ENCODE data around the gene CD207. TPM values are rescaled to one million over a fixed set of nuclear protein-coding genes. Genes with fewer than 3 reads are reported as not detected.

The CD207 gene
- total RNA-seq, 4 donors from 2014 or later = not detected

DNA sequence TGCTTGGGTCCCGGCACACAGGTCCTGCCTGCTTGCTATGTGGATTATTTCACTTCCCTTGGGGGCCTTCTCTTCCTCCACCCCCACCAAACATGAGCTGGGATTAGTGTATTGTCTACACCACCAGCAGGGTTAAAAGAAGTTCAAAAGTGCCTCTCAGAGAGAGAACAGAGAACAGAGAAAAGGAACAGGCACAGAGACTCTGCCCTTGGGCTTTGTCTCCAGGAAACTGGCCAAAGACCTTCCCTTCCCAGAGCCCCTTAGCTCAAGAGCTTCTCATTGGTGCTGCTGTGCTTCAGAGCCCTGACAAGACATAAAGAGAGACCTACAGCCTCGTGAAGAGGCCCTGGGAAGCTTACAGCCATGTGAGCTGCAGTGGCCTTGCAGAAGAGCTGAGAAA, 38.1 kb downstream of the CD207 start:
- Histone ChIP-seq H3K27ac (no peak overlapping the region), H3K4me1 (no peaks in the 10 kb centered on the region), H3K27me3 (peaks cover 0 to 8% (median 0%) of the 10 kb centered on the region in 3 donors), H3K36me3 (no peaks in the 10 kb centered on the region), H3K9me3 (no peaks in the 10 kb centered on the region), H3K4me3 (no peak overlapping the region)
- no peak for TF ChIP-seq CTCF (IDR thresholded peaks at IDR 0.05 in 4 of 5, conservative IDR thresholded peaks at IDR 0.05 in 1 of 5)
- no peak for TF ChIP-seq POLR2A (IDR thresholded peaks at IDR 0.05)
- DNase-seq (no peak), ATAC-seq (no peak)
- in situ Hi-C loops (cut with MboI; ENCODE audit: low sequenced_read_pairs in 4 of 4) (loop anchor here in 1 of 4 donors (25.0 kb wide), 1 partner anchor 140 kb away; the partner anchor contains the start of gene ATP6V1B1), intact Hi-C loops (cut with DNase I; ENCODE audit: low total_unique reads) (no loop called here)

DNA sequence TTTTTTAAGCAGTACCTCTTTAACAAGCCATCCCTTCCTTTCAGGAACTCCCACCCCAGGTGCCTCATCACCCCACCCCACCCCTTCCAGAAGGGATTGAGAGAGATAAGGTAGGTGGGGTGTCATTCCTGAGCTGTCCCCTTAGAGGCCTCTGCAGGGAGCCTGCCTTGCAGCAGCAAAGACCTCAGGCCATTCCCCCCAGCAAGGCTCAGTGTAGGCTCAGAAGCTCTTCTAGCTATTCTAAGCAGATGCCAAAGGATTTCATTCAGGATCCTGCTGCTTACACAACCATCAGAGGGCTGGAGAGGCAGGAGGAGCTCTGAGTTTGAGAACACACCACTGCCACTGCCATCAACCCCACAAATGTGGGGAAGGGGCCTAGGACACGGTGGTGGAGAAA, 39.4 kb downstream of the CD207 start:
- DNase-seq = no peak
- Histone ChIP-seq H3K4me1 (no peaks in the 10 kb centered on the region), H3K4me3 (no peak overlapping the region), H3K36me3 (no peaks in the 10 kb centered on the region), H3K9me3 (no peaks in the 10 kb centered on the region), H3K27me3 (peaks cover 5 to 17% (median 10%) of the 10 kb centered on the region in 3 donors), H3K27ac (no peak overlapping the region)
- ATAC-seq = no peak
- in situ Hi-C loops (cut with MboI; ENCODE audit: low sequenced_read_pairs in 4 of 4) = loop anchor here in 1 of 4 donors (25.0 kb wide), 1 partner anchor 141 kb away; the partner anchor contains the start of gene ATP6V1B1
- TF ChIP-seq POLR2A (IDR thresholded peaks at IDR 0.05) = no peak
- intact Hi-C loops (cut with DNase I; ENCODE audit: low total_unique reads) = no loop called here

DNA sequence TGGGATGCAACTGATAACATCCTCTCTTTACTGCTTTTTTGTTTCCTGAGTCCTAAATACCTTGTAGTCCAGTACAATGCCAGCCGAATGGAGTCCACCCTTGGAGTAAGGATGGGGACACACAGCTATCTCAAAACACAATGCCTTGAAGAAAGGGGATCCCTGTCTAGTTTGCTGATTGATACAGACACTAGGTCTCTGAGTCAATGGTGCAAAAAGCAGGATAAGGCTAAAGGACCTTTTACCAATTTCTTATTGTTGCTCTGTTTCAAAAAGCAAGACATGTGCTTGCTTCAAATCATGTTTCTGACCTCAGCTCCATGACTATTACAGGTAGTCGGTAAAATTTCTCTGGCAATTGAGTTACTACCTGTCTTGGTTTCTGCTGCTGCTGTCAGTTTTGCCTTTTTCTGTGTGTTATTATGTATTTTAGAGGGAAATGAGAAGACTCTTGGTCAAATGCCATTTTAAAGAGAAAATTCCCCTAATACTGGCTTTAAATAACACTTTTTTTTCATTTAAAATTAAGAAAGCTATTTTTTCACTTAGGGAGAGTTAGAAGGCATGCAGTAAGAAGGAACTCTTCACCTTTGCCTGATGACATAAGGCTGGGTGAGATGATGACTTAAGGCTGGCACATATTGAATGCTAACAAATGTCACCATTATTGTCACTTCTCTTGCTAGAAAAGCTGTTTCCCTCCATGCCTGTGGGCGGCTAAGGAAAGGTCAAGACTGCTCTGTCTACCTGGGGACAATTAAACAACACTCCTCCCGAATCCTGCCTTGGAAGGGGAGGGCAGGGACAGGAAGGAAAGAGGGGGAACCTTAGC, 40.2 kb downstream of the CD207 start:
- H3K36me3 ChIP-seq = no peaks in the 10 kb centered on the region
- DNase-seq (no peak), ATAC-seq (no peak)
- intact Hi-C loops (cut with DNase I; ENCODE audit: low total_unique reads) (no loop called here), in situ Hi-C loops (cut with MboI; ENCODE audit: low sequenced_read_pairs in 4 of 4) (loop anchor here in 1 of 4 donors (25.0 kb wide), 1 partner anchor 142 kb away; the partner anchor contains the start of gene ATP6V1B1)
- no peaks in the 10 kb centered on the region for H3K9me3 ChIP-seq
- no peak for TF ChIP-seq POLR2A (IDR thresholded peaks at IDR 0.05)
- TF ChIP-seq CTCF (IDR thresholded peaks at IDR 0.05 in 4 of 5, conservative IDR thresholded peaks at IDR 0.05 in 1 of 5) = no peak
- H3K27me3 ChIP-seq = peaks cover 14 to 26% (median 19%) of the 10 kb centered on the region in 3 donors
- H3K27ac ChIP-seq = no peak overlapping the region
- H3K4me1 ChIP-seq = peaks cover 0 to 1% of the 10 kb centered on the region in 2 donors
- no peak overlapping the region for H3K4me3 ChIP-seq

- no peak for TF ChIP-seq CTCF (IDR thresholded peaks at IDR 0.05 in 4 of 5, conservative IDR thresholded peaks at IDR 0.05 in 1 of 5)
- no peak for TF ChIP-seq POLR2A (IDR thresholded peaks at IDR 0.05)
- Histone ChIP-seq H3K27ac (no peak overlapping the region), H3K27me3 (peaks cover 29 to 45% (median 29%) of the 10 kb centered on the region in 3 donors), H3K4me1 (peaks cover 5 to 6% of the 10 kb centered on the region in 2 donors), H3K9me3 (no peaks in the 10 kb centered on the region), H3K4me3 (no peak overlapping the region), H3K36me3 (no peaks in the 10 kb centered on the region)
- ATAC-seq = no peak
- in situ Hi-C loops (cut with MboI; ENCODE audit: low sequenced_read_pairs in 4 of 4) (loop anchor here in 1 of 4 donors (25.0 kb wide), 1 partner anchor 144 kb away; the partner anchor contains the start of gene ATP6V1B1), intact Hi-C loops (cut with DNase I; ENCODE audit: low total_unique reads) (no loop called here)
- no peak for DNase-seq
These were observed 42.2 kb downstream of the CD207 start for GRCh38 chr2:70793450-70793849.

DNA sequence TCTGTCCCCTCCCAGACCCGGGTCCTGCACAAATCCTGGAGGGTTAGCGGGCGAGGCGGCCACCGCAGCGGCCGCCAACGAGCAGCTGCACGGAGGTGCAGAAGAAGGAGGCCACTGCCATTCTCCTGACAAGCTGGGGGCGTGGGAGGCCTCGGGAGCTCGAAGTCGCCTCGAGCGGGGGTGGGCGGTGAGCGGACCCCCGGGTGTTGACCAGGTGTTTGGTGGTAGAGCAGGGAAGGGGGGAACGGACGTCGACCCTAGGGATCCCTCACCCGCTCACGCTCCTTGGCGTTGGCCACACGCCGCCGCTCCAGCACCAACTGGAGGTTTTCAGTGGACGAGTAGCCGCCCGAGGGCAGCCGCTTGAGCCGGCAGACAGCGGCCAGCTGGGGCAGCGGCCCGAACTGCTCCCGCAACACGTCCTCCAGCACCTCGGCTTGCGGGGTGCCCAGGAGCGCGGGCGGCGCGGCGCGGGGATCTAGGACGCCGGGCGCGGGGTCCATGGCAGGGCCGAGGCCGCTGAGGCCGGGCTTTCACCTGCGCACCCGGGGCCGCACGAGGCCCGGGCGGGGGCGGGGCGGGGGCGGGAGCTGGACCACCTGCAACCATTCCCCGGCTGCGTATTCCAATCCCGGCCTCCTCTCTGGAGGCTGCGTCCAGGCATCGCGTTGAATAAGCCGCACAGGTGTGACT, 45.3 kb downstream of the CD207 start, which contains the start of gene FIGLA:
Gene FIGLA (minus strand): TSS at position 508 of the 693 bp plus-strand sequence. CDS start 5 bp downstream, at position 503.
- in situ Hi-C loops (cut with MboI; ENCODE audit: low sequenced_read_pairs in 4 of 4) (loop anchor here in 1 of 4 donors (25.0 kb wide), 1 partner anchor 147 kb away; the partner anchor contains the start of gene ATP6V1B1), intact Hi-C loops (cut with DNase I; ENCODE audit: low total_unique reads) (no loop called here)
- ATAC-seq (no peak), DNase-seq (no peak)
- TF ChIP-seq POLR2A (IDR thresholded peaks at IDR 0.05) = no peak
- no peak for TF ChIP-seq CTCF (IDR thresholded peaks at IDR 0.05 in 4 of 5, conservative IDR thresholded peaks at IDR 0.05 in 1 of 5)
- Histone ChIP-seq H3K4me1 (peaks cover 5 to 6% of the 10 kb centered on the region in 2 donors), H3K4me3 (peak within 1 kb of the TSS; percentile 34 to 49 (median 39)), H3K27me3 (peaks cover 30 to 53% (median 32%) of the 10 kb centered on the region in 3 donors), H3K9me3 (no peaks in the 10 kb centered on the region), H3K27ac (no peak within 1 kb of the TSS), H3K36me3 (no peaks in the 10 kb centered on the region)

Data from gastrocnemius medialis (tissue), 4 donors.